ENCODE measurements around the gene CSTF3. TPM values are rescaled to one million over a fixed set of nuclear protein-coding genes. Genes with fewer than 3 reads are reported as not detected.

CSTF3 gene
- total RNA-seq, 1 donor from 2014 or later: 47.5 TPM

DNA sequence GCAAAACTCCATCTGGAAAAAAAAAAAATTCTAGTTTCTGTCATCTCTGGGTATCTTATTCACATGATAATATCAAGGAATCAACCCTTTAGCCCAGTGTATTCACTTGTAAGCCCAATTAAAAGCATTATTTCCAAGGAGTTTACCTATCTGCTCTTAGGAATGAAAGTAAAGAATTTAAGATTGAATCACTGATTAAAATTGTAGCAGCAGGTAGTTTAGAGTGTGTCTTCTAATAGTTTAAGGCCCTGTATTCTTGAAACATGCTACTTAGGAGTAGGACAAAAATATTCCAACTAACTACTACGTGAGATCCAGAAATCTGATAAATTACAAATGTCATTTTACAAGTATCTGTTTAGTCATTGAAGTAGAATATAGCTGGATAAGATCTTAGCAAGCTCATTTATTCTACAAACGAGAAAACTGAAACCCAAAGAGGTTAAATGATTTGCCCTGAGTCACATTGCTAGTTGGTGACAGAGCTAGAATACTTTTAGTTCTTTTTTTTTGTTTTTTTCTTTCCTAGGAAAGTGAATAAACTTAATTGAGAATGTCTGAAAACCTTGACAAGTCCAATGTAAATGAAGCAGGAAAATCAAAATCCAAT is 118.0 kb downstream of the CSTF3 start:
- Histone ChIP-seq H3K9me3 (ENCODE audit: insufficient read depth, low read depth, low read length) (no peaks in the 10 kb centered on the region), H3K4me1 (ENCODE audit: insufficient read depth, low read length) (peaks cover 23% of the 10 kb centered on the region), H3K36me3 (ENCODE audit: insufficient read depth, low read length) (peaks cover 12% of the 10 kb centered on the region), H3K79me2 (ENCODE audit: insufficient read depth, low read length) (peaks cover 21% of the 10 kb centered on the region), H2AFZ (ENCODE audit: low read depth, low read length) (no peak overlapping the region), H4K20me1 (ENCODE audit: insufficient read depth, low read length) (no peaks in the 10 kb centered on the region), H3K27ac (ENCODE audit: low read depth, low read length) (peak overlapping the region; percentile 61), H3K4me2 (ENCODE audit: low read length) (peak overlapping the region; percentile 66), H3K27me3 (ENCODE audit: insufficient read depth, low read length) (no peaks in the 10 kb centered on the region), H3K4me3 (ENCODE audit: insufficient read depth, low read depth, low read length) (no peak overlapping the region), H3K9ac (ENCODE audit: low read length) (peak overlapping the region; percentile 44)
- H3K9me3 Mint-ChIP-seq (ENCODE audit: unreplicated experiment): peaks cover 5% of the 10 kb centered on the region
- FAIRE-seq (no peak), DNase-seq (ENCODE audit: low read depth) (peak; percentile 49)
- no peak overlapping the region for H3K4me3 Mint-ChIP-seq (ENCODE audit: unreplicated experiment)
- H3K4me1 Mint-ChIP-seq (ENCODE audit: low read depth, unreplicated experiment): peaks cover 8% of the 10 kb centered on the region
- no peak for TF ChIP-seq EZH2 (IDR thresholded peaks at IDR 0.05; ENCODE audit: insufficient read depth, low read length)
- TF ChIP-seq, protein P1, sequence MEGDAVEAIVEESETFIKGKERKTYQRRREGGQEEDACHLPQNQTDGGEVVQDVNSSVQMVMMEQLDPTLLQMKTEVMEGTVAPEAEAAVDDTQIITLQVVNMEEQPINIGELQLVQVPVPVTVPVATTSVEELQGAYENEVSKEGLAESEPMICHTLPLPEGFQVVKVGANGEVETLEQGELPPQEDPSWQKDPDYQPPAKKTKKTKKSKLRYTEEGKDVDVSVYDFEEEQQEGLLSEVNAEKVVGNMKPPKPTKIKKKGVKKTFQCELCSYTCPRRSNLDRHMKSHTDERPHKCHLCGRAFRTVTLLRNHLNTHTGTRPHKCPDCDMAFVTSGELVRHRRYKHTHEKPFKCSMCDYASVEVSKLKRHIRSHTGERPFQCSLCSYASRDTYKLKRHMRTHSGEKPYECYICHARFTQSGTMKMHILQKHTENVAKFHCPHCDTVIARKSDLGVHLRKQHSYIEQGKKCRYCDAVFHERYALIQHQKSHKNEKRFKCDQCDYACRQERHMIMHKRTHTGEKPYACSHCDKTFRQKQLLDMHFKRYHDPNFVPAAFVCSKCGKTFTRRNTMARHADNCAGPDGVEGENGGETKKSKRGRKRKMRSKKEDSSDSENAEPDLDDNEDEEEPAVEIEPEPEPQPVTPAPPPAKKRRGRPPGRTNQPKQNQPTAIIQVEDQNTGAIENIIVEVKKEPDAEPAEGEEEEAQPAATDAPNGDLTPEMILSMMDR (IDR thresholded peaks at IDR 0.05; ENCODE audit: insufficient read depth, low read depth, low read length): no peak
- H3K27ac Mint-ChIP-seq (ENCODE audit: unreplicated experiment): peak overlapping the region; percentile 18
- peaks cover 21% of the 10 kb centered on the region for H3K36me3 Mint-ChIP-seq (ENCODE audit: low read depth, unreplicated experiment)
- H3K27me3 Mint-ChIP-seq (ENCODE audit: low read depth, unreplicated experiment): no peaks in the 10 kb centered on the region

DNA sequence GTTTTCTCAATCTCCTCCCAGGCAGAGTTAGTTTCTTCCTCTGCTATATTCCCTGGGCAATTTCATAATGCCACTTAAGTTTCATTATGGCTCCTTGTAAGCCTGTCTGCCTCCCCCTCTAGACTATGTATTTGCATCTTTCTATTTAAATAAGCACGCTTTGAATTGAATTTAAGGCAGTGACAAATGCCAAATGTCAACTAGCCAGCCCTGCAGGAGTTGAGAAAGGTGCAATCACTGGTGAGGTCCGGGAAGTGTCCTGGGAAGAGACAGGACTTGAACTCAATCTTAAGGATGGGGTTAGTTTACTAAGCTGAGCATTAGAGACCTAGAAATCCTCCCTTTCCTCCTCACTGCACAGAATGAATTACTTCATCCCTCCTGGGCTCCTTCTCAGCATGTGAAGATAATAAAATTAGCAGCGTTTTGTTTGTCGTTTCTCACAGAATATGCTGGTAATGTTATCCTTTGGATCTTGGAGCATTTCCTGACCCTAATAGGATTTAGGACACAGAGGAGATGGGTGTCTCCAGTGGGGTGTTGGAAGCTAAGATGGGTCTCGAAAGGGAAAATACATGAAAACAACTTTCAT is 120.3 kb downstream of the CSTF3 start:
- TF ChIP-seq EZH2 (IDR thresholded peaks at IDR 0.05; ENCODE audit: insufficient read depth, low read length): no peak
- TF ChIP-seq, protein P1 (IDR thresholded peaks at IDR 0.05; ENCODE audit: insufficient read depth, low read depth, low read length): no peak
- Histone ChIP-seq H3K4me1 (ENCODE audit: insufficient read depth, low read length) (peaks cover 23% of the 10 kb centered on the region), H3K4me2 (ENCODE audit: low read length) (peak overlapping the region; percentile 96), H3K27ac (ENCODE audit: low read depth, low read length) (no peak overlapping the region), H4K20me1 (ENCODE audit: insufficient read depth, low read length) (no peaks in the 10 kb centered on the region), H2AFZ (ENCODE audit: low read depth, low read length) (no peak overlapping the region), H3K4me3 (ENCODE audit: insufficient read depth, low read depth, low read length) (peak overlapping the region; percentile 82), H3K79me2 (ENCODE audit: insufficient read depth, low read length) (peaks cover 21% of the 10 kb centered on the region), H3K36me3 (ENCODE audit: insufficient read depth, low read length) (peaks cover 3% of the 10 kb centered on the region), H3K9me3 (ENCODE audit: insufficient read depth, low read depth, low read length) (no peaks in the 10 kb centered on the region), H3K27me3 (ENCODE audit: insufficient read depth, low read length) (no peaks in the 10 kb centered on the region), H3K9ac (ENCODE audit: low read length) (peak overlapping the region; percentile 99)
- H3K9me3 Mint-ChIP-seq (ENCODE audit: unreplicated experiment): peaks cover 4% of the 10 kb centered on the region
- H3K27ac Mint-ChIP-seq (ENCODE audit: unreplicated experiment): no peak overlapping the region
- H3K4me1 Mint-ChIP-seq (ENCODE audit: low read depth, unreplicated experiment): peaks cover 8% of the 10 kb centered on the region
- DNase-seq (ENCODE audit: low read depth) (no peak), FAIRE-seq (no peak)
- H3K36me3 Mint-ChIP-seq (ENCODE audit: low read depth, unreplicated experiment): peaks cover 13% of the 10 kb centered on the region
- no peaks in the 10 kb centered on the region for H3K27me3 Mint-ChIP-seq (ENCODE audit: low read depth, unreplicated experiment)
- H3K4me3 Mint-ChIP-seq (ENCODE audit: unreplicated experiment): peak overlapping the region; percentile 90
